Mesendoderm (in vitro differentiated cells): ENCODE measurements around the gene RAB31.
A peak's percentile ranks its signal among the peaks of the same experiment; 100 is the strongest.

Experiments
- DNase-seq: peaks from one replicate; pipeline ENCODE4 v3.0.0; 2013
- H2AK5ac ChIP-seq: 2 replicates; pipeline ENCODE4 v1.6.1; 2013; ENCODE audit warnings: low read length, inconsistent platforms
- H2BK120ac ChIP-seq: 2 replicates; pipeline ENCODE4 v1.6.1; 2013; ENCODE audit warnings: low read depth, mild to moderate bottlenecking, low read length, moderate library complexity, mixed read lengths
- H2BK15ac ChIP-seq: replicated peaks from 2 replicates; pipeline ENCODE4 v1.6.1; 2013; ENCODE audit warnings: low read depth, mild to moderate bottlenecking, moderate library complexity
- H2BK5ac ChIP-seq: 2 replicates; pipeline ENCODE4 v1.6.1; 2013; ENCODE audit warnings: low read length, inconsistent platforms
- H3K18ac ChIP-seq: 2 replicates; pipeline ENCODE4 v1.6.1; 2013; ENCODE audit warnings: mild to moderate bottlenecking, low read length, mixed read lengths
- H3K23ac ChIP-seq: one replicate; pipeline ENCODE4 v1.6.1; 2013; ENCODE audit warnings: low read length
- H3K27ac ChIP-seq: 2 replicates; pipeline ENCODE4 v1.5.1; 2013; ENCODE audit warnings: low read depth, mild to moderate bottlenecking, inconsistent platforms, low read length, moderate library complexity
- H3K27me3 ChIP-seq: 2 replicates; pipeline ENCODE4 v1.6.1; 2013; ENCODE audit warnings: low read length, control low read depth, mild to moderate bottlenecking, inconsistent platforms; ENCODE audit not compliant: insufficient read depth, poor library complexity
- H3K36me3 ChIP-seq: 2 replicates; pipeline ENCODE4 v1.6.1; 2013; ENCODE audit warnings: low read length, inconsistent platforms; ENCODE audit not compliant: control insufficient read depth, insufficient read depth
- H3K4ac ChIP-seq: one replicate; pipeline ENCODE4 v1.6.1; 2013; ENCODE audit warnings: low read depth, mild to moderate bottlenecking, low read length, moderate library complexity
- H3K4me1 ChIP-seq: 2 replicates; pipeline ENCODE4 v1.6.1; 2013; ENCODE audit warnings: low read depth, low read length, inconsistent platforms; ENCODE audit not compliant: control insufficient read depth
- H3K4me2 ChIP-seq: 2 replicates; pipeline ENCODE4 v1.6.1; 2013; ENCODE audit warnings: low read length
- H3K4me3 ChIP-seq: 2 replicates; pipeline ENCODE4 v1.5.1; 2013; ENCODE audit warnings: mild to moderate bottlenecking, low read length
- H3K56ac ChIP-seq: one replicate; pipeline ENCODE4 v1.6.1; 2013; ENCODE audit warnings: low read length
- H3K79me1 ChIP-seq: 2 replicates; pipeline ENCODE4 v1.6.1; 2013; ENCODE audit warnings: low read length, inconsistent platforms
- H3K79me2 ChIP-seq: 2 replicates; pipeline ENCODE4 v1.6.1; 2013; ENCODE audit warnings: mild to moderate bottlenecking, low read length; ENCODE audit not compliant: control insufficient read depth, insufficient read depth
- H3K9ac ChIP-seq: 2 replicates; pipeline ENCODE4 v1.6.1; 2013; ENCODE audit warnings: low read length, inconsistent platforms
- H4K5ac ChIP-seq: one replicate; pipeline ENCODE4 v1.6.1; 2013; ENCODE audit warnings: low read length
- H4K8ac ChIP-seq: one replicate; pipeline ENCODE4 v1.6.1; 2013; ENCODE audit warnings: low read depth, mild to moderate bottlenecking, control low read depth, low read length, moderate library complexity
- WGBS: extraction: QIAGEN DNeasy Blood & Tissue Kit; methylation state at CpG from one replicate; pipeline ENCODE4 v1.1.7; 2013; ENCODE audit warnings: low lambda C conversion rate, missing lambda C conversion rate; ENCODE audit not compliant: insufficient coverage; ENCODE audit errors: extremely low coverage; 5-methylcytosine and 5-hydroxymethylcytosine counted together

Gene RAB31

GRCh38 chr18:9787712-9788111 is 79.6 kb downstream of the RAB31 start:
- no peak for DNase-seq
- no peak overlapping the region for H3K56ac ChIP-seq
- no peak overlapping the region for H2BK120ac ChIP-seq
- H3K36me3 ChIP-seq, result no peaks in the 10 kb centered on the region
- H4K8ac ChIP-seq, result no peak overlapping the region
- no peaks in the 10 kb centered on the region for H3K4me1 ChIP-seq
- H3K79me1 ChIP-seq, result peaks cover 3% of the 10 kb centered on the region
- no peak overlapping the region for H2BK5ac ChIP-seq
- no peak overlapping the region for H4K5ac ChIP-seq
- H3K27me3 ChIP-seq, result no peaks in the 10 kb centered on the region
- no peak overlapping the region for H3K18ac ChIP-seq
- H3K27ac ChIP-seq, result no peak overlapping the region
- no peak overlapping the region for H3K9ac ChIP-seq
- no CpG with 5 or more reads among the region's 6 CpGs for WGBS
- H3K79me2 ChIP-seq, result no peaks in the 10 kb centered on the region
- H2AK5ac ChIP-seq, result no peak overlapping the region
- no peak overlapping the region for H3K23ac ChIP-seq
- H3K4ac ChIP-seq, result no peak overlapping the region
- H2BK15ac ChIP-seq, result no peak overlapping the region
- no peak overlapping the region for H3K4me2 ChIP-seq
- H3K4me3 ChIP-seq, result no peak overlapping the region

- no peak overlapping the region for H3K18ac ChIP-seq
- H3K36me3 ChIP-seq, result no peaks in the 10 kb centered on the region
- no peak overlapping the region for H3K4me3 ChIP-seq
- no peak overlapping the region for H3K4me2 ChIP-seq
- H4K5ac ChIP-seq, result no peak overlapping the region
- no peak overlapping the region for H4K8ac ChIP-seq
- H2AK5ac ChIP-seq, result no peak overlapping the region
- no peak for DNase-seq
- H2BK5ac ChIP-seq, result no peak overlapping the region
- no peak overlapping the region for H2BK15ac ChIP-seq
- H3K79me2 ChIP-seq, result no peaks in the 10 kb centered on the region
- H2BK120ac ChIP-seq, result no peak overlapping the region
- no peak overlapping the region for H3K4ac ChIP-seq
- no peaks in the 10 kb centered on the region for H3K4me1 ChIP-seq
- no peak overlapping the region for H3K9ac ChIP-seq
- H3K23ac ChIP-seq, result no peak overlapping the region
- no CpG with 5 or more reads among the region's 1 CpG for WGBS
- peaks cover under 1% of the 10 kb centered on the region for H3K79me1 ChIP-seq
- H3K27ac ChIP-seq, result no peak overlapping the region
- H3K27me3 ChIP-seq, result no peaks in the 10 kb centered on the region
- no peak overlapping the region for H3K56ac ChIP-seq
Observed at GRCh38 chr18:9788140-9788539, 80.0 kb downstream of the RAB31 start.

GRCh38 chr18:9788860-9789259 is 80.8 kb downstream of the RAB31 start:
- Histone ChIP-seq H3K79me1 (no peaks in the 10 kb centered on the region), H4K8ac (no peak overlapping the region), H2BK120ac (no peak overlapping the region), H2BK15ac (no peak overlapping the region), H3K23ac (no peak overlapping the region), H3K4me2 (no peak overlapping the region), H2AK5ac (no peak overlapping the region), H3K79me2 (no peaks in the 10 kb centered on the region), H3K4ac (no peak overlapping the region), H3K4me3 (no peak overlapping the region), H3K18ac (no peak overlapping the region), H3K27me3 (no peaks in the 10 kb centered on the region), H4K5ac (no peak overlapping the region), H3K4me1 (no peaks in the 10 kb centered on the region), H3K36me3 (no peaks in the 10 kb centered on the region), H3K27ac (no peak overlapping the region), H2BK5ac (no peak overlapping the region), H3K56ac (no peak overlapping the region), H3K9ac (no peak overlapping the region)
- WGBS, result no CpG with 5 or more reads among the region's 2 CpGs
- DNase-seq, result no peak

- Histone ChIP-seq H2BK15ac (no peak overlapping the region), H3K18ac (no peak overlapping the region), H3K4me3 (no peak overlapping the region), H3K36me3 (no peaks in the 10 kb centered on the region), H3K27ac (no peak overlapping the region), H3K79me1 (no peaks in the 10 kb centered on the region), H3K4ac (no peak overlapping the region), H3K4me1 (no peaks in the 10 kb centered on the region), H3K9ac (no peak overlapping the region), H4K5ac (no peak overlapping the region), H4K8ac (no peak overlapping the region), H3K23ac (no peak overlapping the region), H3K56ac (no peak overlapping the region), H3K27me3 (no peaks in the 10 kb centered on the region), H2BK5ac (no peak overlapping the region), H3K4me2 (no peak overlapping the region), H3K79me2 (no peaks in the 10 kb centered on the region), H2BK120ac (no peak overlapping the region), H2AK5ac (no peak overlapping the region)
- no CpG with 5 or more reads among the region's 2 CpGs for WGBS
- no peak for DNase-seq
Observed at GRCh38 chr18:9790261-9790660, 82.2 kb downstream of the RAB31 start.

- no peak overlapping the region for H3K9ac ChIP-seq
- H3K4ac ChIP-seq, result no peak overlapping the region
- H3K23ac ChIP-seq, result no peak overlapping the region
- H3K4me1 ChIP-seq, result no peaks in the 10 kb centered on the region
- no CpG with 5 or more reads among the region's 2 CpGs for WGBS
- no peak overlapping the region for H3K4me2 ChIP-seq
- no peak overlapping the region for H3K56ac ChIP-seq
- no peaks in the 10 kb centered on the region for H3K27me3 ChIP-seq
- no peak overlapping the region for H4K8ac ChIP-seq
- no peak overlapping the region for H4K5ac ChIP-seq
- H3K79me1 ChIP-seq, result no peaks in the 10 kb centered on the region
- H2AK5ac ChIP-seq, result no peak overlapping the region
- no peak overlapping the region for H2BK120ac ChIP-seq
- no peak overlapping the region for H3K18ac ChIP-seq
- DNase-seq, result no peak
- no peaks in the 10 kb centered on the region for H3K79me2 ChIP-seq
- no peak overlapping the region for H3K4me3 ChIP-seq
- no peak overlapping the region for H3K27ac ChIP-seq
- H2BK15ac ChIP-seq, result no peak overlapping the region
- H2BK5ac ChIP-seq, result no peak overlapping the region
- H3K36me3 ChIP-seq, result no peaks in the 10 kb centered on the region
Observed at GRCh38 chr18:9791991-9792390, 83.9 kb downstream of the RAB31 start.

DNA sequence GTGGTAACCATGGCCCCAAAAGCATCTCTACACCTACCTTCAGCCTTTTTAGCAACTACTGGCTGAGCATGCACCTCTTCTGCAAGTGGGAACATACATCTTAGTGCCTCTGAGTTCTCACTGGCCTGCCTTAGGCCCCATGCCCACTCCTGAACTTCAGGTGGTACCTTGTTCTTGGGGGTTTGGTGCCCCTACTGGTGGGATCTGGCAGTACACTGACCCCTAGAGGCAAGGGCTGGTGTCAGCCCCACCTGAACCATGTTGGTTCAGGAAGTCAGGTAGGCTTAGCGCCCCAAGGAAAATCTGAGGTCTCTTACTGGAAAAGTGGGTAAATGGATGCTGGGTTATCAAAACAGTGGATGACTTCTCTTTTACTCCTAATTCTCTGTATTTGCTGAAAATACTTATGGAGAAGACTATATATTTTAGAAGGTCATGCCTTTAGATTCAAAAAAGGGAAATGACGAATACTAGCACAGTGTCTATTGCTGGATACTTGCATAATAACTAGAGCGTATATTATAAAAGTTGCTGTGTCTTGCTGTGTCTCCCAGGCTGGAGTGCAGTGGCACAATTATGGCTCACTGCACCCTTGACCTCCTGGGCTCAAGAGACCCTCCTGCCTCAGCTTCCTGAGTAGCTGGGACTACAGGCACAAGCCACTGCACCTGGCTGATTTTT is 84.6 kb downstream of the RAB31 start:
- no peak overlapping the region for H3K27ac ChIP-seq
- H2BK5ac ChIP-seq, result no peak overlapping the region
- H4K8ac ChIP-seq, result no peak overlapping the region
- no peak overlapping the region for H3K9ac ChIP-seq
- H3K56ac ChIP-seq, result no peak overlapping the region
- no peak overlapping the region for H3K4me2 ChIP-seq
- DNase-seq, result peak; percentile 71
- H3K23ac ChIP-seq, result no peak overlapping the region
- no peak overlapping the region for H3K4me3 ChIP-seq
- no peak overlapping the region for H2BK15ac ChIP-seq
- no peaks in the 10 kb centered on the region for H3K79me2 ChIP-seq
- H3K36me3 ChIP-seq, result no peaks in the 10 kb centered on the region
- H3K18ac ChIP-seq, result no peak overlapping the region
- H3K4ac ChIP-seq, result no peak overlapping the region
- no peak overlapping the region for H4K5ac ChIP-seq
- no peak overlapping the region for H2AK5ac ChIP-seq
- no peaks in the 10 kb centered on the region for H3K27me3 ChIP-seq
- no peaks in the 10 kb centered on the region for H3K79me1 ChIP-seq
- H3K4me1 ChIP-seq, result no peaks in the 10 kb centered on the region
- WGBS, result no CpG with 5 or more reads among the region's 3 CpGs
- no peak overlapping the region for H2BK120ac ChIP-seq
